Vagina (tissue), 2 donors: ENCODE data around the gene SLC52A3. TPM values are rescaled to one million over a fixed set of nuclear protein-coding genes. Genes with fewer than 3 reads are reported as not detected.
"Not testable (repeated sequence)": the region's sequence is repeated elsewhere in the genome, so short reads cannot be mapped to it uniquely, and the experiment has no call there.

Experiments
- DNase-seq, 2 donors: peaks; one replicate each; pipeline ENCODE4 v3.0.0-alpha.2; 2017; ENCODE audit errors: extremely low spot score in 2 of 2
- H3K27ac ChIP-seq: fragments of 200-600 bp; sonication (generic); one replicate; pipeline ENCODE4 v1.5.1; 2019
- H3K27me3 ChIP-seq: fragments of 200-600 bp; sonication (generic); one replicate; pipeline ENCODE4 v1.5.1; 2019
- H3K36me3 ChIP-seq, 2 donors: fragments of 200-600 bp; sonication (generic); one replicate each; pipeline ENCODE4 v1.5.1; 2017 to 2019
- H3K4me1 ChIP-seq: fragments of 200-600 bp; sonication (generic); one replicate; pipeline ENCODE4 v1.5.1; 2019
- H3K4me3 ChIP-seq, 2 donors: fragments of 200-600 bp; sonication (generic); 1 replicate in 1 of 2; 2 replicates in 1 of 2; pipeline ENCODE4 v1.5.1; 2016 to 2019
- H3K9me3 ChIP-seq: fragments of 200-600 bp; sonication (generic); one replicate; pipeline ENCODE4 v1.5.1; 2019
- CTCF ChIP-seq, 3 experiments: fragments of 450-650 bp in 2 of 3; fragments of 200-600 bp in 1 of 3; sonication (generic) in 1 of 3; IDR thresholded peaks; one replicate each; pipeline ENCODE4 v1.5.1; 2017 to 2019; ENCODE audit warnings: antibody characterized with exemption in 3 of 3, mild to moderate bottlenecking in 2 of 3, moderate library complexity in 2 of 3
- POLR2A ChIP-seq, 2 donors: fragments of 450-650 bp; IDR thresholded peaks; one replicate each; pipeline ENCODE4 v1.6.1; 2017; ENCODE audit warnings: antibody characterized with exemption in 2 of 2, mild to moderate bottlenecking in 2 of 2, moderate library complexity in 2 of 2
- POLR2AphosphoS5 ChIP-seq, 2 donors: sonication (generic); formaldehyde crosslinking; IDR thresholded peaks; one replicate each; pipeline ENCODE4 v1.9.0; 2017; ENCODE audit warnings: antibody characterized with exemption in 2 of 2, mild to moderate bottlenecking in 2 of 2, low read depth in 1 of 2; ENCODE audit not compliant: insufficient read depth in 1 of 2
- intact Hi-C: fragments of 100-400 bp; cut with DNase I; formaldehyde crosslinking; loops from one replicate; pipeline ENCODE4 v1.15.1; 2023
- total RNA-seq: library from RNA; depleted of rRNA; stranded (reverse); fragments of >200 nt; gene quantifications from one replicate; pipeline ENCODE4 v1.2.3, GENCODE V29; 2016

The SLC52A3 gene
- total RNA-seq, 1 donor from 2014 or later, result 1.7 TPM

GRCh38 chr20:731891-732560 lies 36.3 kb downstream of the SLC52A3 start:
- peaks cover 10% of the 10 kb centered on the region for H3K4me1 ChIP-seq
- no peak for DNase-seq
- no peaks in the 10 kb centered on the region for H3K27me3 ChIP-seq
- H3K36me3 ChIP-seq, result no peaks in the 10 kb centered on the region
- H3K9me3 ChIP-seq, result no peaks in the 10 kb centered on the region
- TF ChIP-seq POLR2A (IDR thresholded peaks at IDR 0.05) (no peak), CTCF (IDR thresholded peaks at IDR 0.05) (no peak)
- intact Hi-C loops, result loop anchor here (10.0 kb wide), 1 partner anchor 167 kb away; no protein-coding TSS in a partner anchor
- no peak overlapping the region for H3K4me3 ChIP-seq
- H3K27ac ChIP-seq, result no peak overlapping the region

- Histone ChIP-seq H3K4me1 (peaks cover 10% of the 10 kb centered on the region), H3K9me3 (no peaks in the 10 kb centered on the region), H3K36me3 (no peaks in the 10 kb centered on the region), H3K27me3 (no peaks in the 10 kb centered on the region), H3K27ac (no peak overlapping the region), H3K4me3 (no peak overlapping the region)
- intact Hi-C loops, result loop anchor here (10.0 kb wide), 1 partner anchor 165 kb away; no protein-coding TSS in a partner anchor
- DNase-seq, result no peak
- TF ChIP-seq POLR2AphosphoS5 (IDR thresholded peaks at IDR 0.05; ENCODE audit: insufficient read depth in 1 of 2, low read depth in 1 of 2) (no peak), POLR2A (IDR thresholded peaks at IDR 0.05) (no peak), CTCF (IDR thresholded peaks at IDR 0.05) (no peak)
These were observed 38.3 kb downstream of the SLC52A3 start for GRCh38 chr20:730005-730404.

- no peaks in the 10 kb centered on the region for H3K36me3 ChIP-seq
- H3K27me3 ChIP-seq, result no peaks in the 10 kb centered on the region
- H3K9me3 ChIP-seq, result no peaks in the 10 kb centered on the region
- peak overlapping the region; percentile 22 to 31 for H3K4me3 ChIP-seq
- DNase-seq, result no peak
- TF ChIP-seq CTCF (IDR thresholded peaks at IDR 0.05) (peak in 1 of 3 experiments; percentile 13), POLR2AphosphoS5 (IDR thresholded peaks at IDR 0.05; ENCODE audit: insufficient read depth in 1 of 2, low read depth in 1 of 2) (no peak)
- no peak overlapping the region for H3K27ac ChIP-seq
- peaks cover 10% of the 10 kb centered on the region for H3K4me1 ChIP-seq
- intact Hi-C loops, result no loop called here
These were observed 39.9 kb downstream of the SLC52A3 start for GRCh38 chr20:728256-728944.

GRCh38 chr20:726160-726559 lies 42.1 kb downstream of the SLC52A3 start:
- TF ChIP-seq CTCF (IDR thresholded peaks at IDR 0.05), result no peak
- Histone ChIP-seq H3K36me3 (no peaks in the 10 kb centered on the region), H3K9me3 (no peaks in the 10 kb centered on the region), H3K4me3 (no peak overlapping the region), H3K27me3 (no peaks in the 10 kb centered on the region), H3K27ac (no peak overlapping the region), H3K4me1 (peaks cover 10% of the 10 kb centered on the region)
- no peak for DNase-seq
- intact Hi-C loops, result no loop called here

- Histone ChIP-seq H3K27ac (no peak overlapping the region), H3K4me1 (peaks cover 10% of the 10 kb centered on the region), H3K27me3 (no peaks in the 10 kb centered on the region), H3K36me3 (no peaks in the 10 kb centered on the region), H3K9me3 (no peaks in the 10 kb centered on the region), H3K4me3 (no peak overlapping the region)
- TF ChIP-seq POLR2AphosphoS5 (IDR thresholded peaks at IDR 0.05; ENCODE audit: insufficient read depth in 1 of 2, low read depth in 1 of 2) (no peak), POLR2A (IDR thresholded peaks at IDR 0.05) (no peak), CTCF (IDR thresholded peaks at IDR 0.05) (no peak)
- intact Hi-C loops, result no loop called here
- no peak for DNase-seq
These were observed 42.8 kb downstream of the SLC52A3 start for GRCh38 chr20:725491-725890.

- H3K4me1 ChIP-seq, H3K36me3 ChIP-seq, DNase-seq, H3K27me3 ChIP-seq, H3K27ac ChIP-seq, H3K4me3 ChIP-seq, intact Hi-C loops, H3K9me3 ChIP-seq: not testable (repeated sequence)
These were observed 43.5 kb downstream of the SLC52A3 start for GRCh38 chr20:724797-725196.
